HFFc6 (cell line): Measurements from ENCODE around the gene BMP8A. TPM values are rescaled to one million over a fixed set of nuclear protein-coding genes. Genes with fewer than 3 reads are reported as not detected.
"Not testable (repeated sequence)": the region's sequence is repeated elsewhere in the genome, so short reads cannot be mapped to it uniquely, and the experiment has no call there.

Source experiments
- DNase-seq: peaks from one replicate; pipeline ENCODE4 v3.0.0-alpha.2; 2018
- H3K27ac Mint-ChIP-seq: 2 replicates; pipeline ENCODE4 v1.8.0; 2020; ENCODE audit warnings: mild to moderate bottlenecking, mixed read lengths
- H3K27me3 Mint-ChIP-seq: 2 replicates; pipeline ENCODE4 v1.8.0; 2021; ENCODE audit warnings: mild to moderate bottlenecking, moderate library complexity, mixed read lengths; ENCODE audit not compliant: insufficient read depth
- H3K36me3 Mint-ChIP-seq: 2 replicates; pipeline ENCODE4 v1.8.0; 2021; ENCODE audit warnings: low read depth, mixed read lengths
- H3K4me1 Mint-ChIP-seq: 2 replicates; pipeline ENCODE4 v1.8.0; 2020; ENCODE audit warnings: low read depth, mixed read lengths
- H3K4me3 Mint-ChIP-seq: 2 replicates; pipeline ENCODE4 v1.8.0; 2020; ENCODE audit warnings: mild to moderate bottlenecking, moderate library complexity, mixed read lengths
- H3K9me3 Mint-ChIP-seq: 2 replicates; pipeline ENCODE4 v1.8.0; 2020; ENCODE audit warnings: mild to moderate bottlenecking, mixed read lengths
- CTCF ChIP-seq: fragments of 200-600 bp; sonication (generic); IDR thresholded peaks from 2 replicates; pipeline ENCODE4 v1.5.0; 2021; ENCODE audit warnings: antibody characterized with exemption, mild to moderate bottlenecking
- long read RNA-seq: library from polyadenylated mRNA; unstranded; transcript quantifications from one replicate; pipeline ENCODE4 v2.0.0, GENCODE V29; 2019
- total RNA-seq, 6 experiments: library from RNA; stranded (reverse); fragmentation: NEBNext Ultra II Directional; extraction: Animal tissue kit (Norgen Biotek cat#: 25700); gene quantifications; 2 replicates in 1 of 6; 3 replicates in 5 of 6; pipeline ENCODE4 v1.2.3, GENCODE V29; 2021

BMP8A gene
- not detected for total RNA-seq
- long read RNA-seq = 0 reads

GRCh38 chr1:39491146-39491921, at the start of gene BMP8A:
BMP8A (plus strand) TSS chr1:39491636; CDS start chr1:39491992, 356 bp downstream.
- Mint-ChIP-seq H3K4me1 (no peaks in the 10 kb centered on the region; the same call in 1 of the 2 replicates), H3K27me3 (peaks cover 33% of the 10 kb centered on the region), H3K27ac (no peak within 1 kb of the TSS), H3K9me3 (no peaks in the 10 kb centered on the region), H3K4me3 (peak within 1 kb of the TSS; percentile 67; the same call in 1 of the 2 replicates), H3K36me3 (no peaks in the 10 kb centered on the region)
- TF ChIP-seq CTCF = no peak
- no peak for DNase-seq

- peaks cover 51% of the 10 kb centered on the region for H3K36me3 Mint-ChIP-seq
Observed at GRCh38 chr1:39441797-39442196, 49.6 kb upstream of the BMP8A start.

GRCh38 chr1:39445573-39445972, 45.9 kb upstream of the BMP8A start:
- no peaks in the 10 kb centered on the region for H3K9me3 Mint-ChIP-seq
- peaks cover 14% of the 10 kb centered on the region; the same call in 1 of the 2 replicates for H3K27me3 Mint-ChIP-seq
- H3K4me1 Mint-ChIP-seq = no peaks in the 10 kb centered on the region
- no peak for DNase-seq
- H3K4me3 Mint-ChIP-seq = no peak overlapping the region
- TF ChIP-seq CTCF = no peak
- H3K27ac Mint-ChIP-seq = no peak overlapping the region
- H3K36me3 Mint-ChIP-seq = peaks cover 57% of the 10 kb centered on the region

More at GRCh38 chr1:39441797-39442196, 49.6 kb upstream of the BMP8A start:
- H3K4me1 Mint-ChIP-seq = no peaks in the 10 kb centered on the region
- H3K27me3 Mint-ChIP-seq = peaks cover 21% of the 10 kb centered on the region; the same call in 1 of the 2 replicates
- no peak for DNase-seq
- TF ChIP-seq CTCF = no peak
- H3K27ac Mint-ChIP-seq = no peak overlapping the region
- no peak overlapping the region for H3K4me3 Mint-ChIP-seq
- H3K9me3 Mint-ChIP-seq = no peaks in the 10 kb centered on the region

- TF ChIP-seq CTCF = no peak
- H3K9me3 Mint-ChIP-seq = no peaks in the 10 kb centered on the region
- H3K4me3 Mint-ChIP-seq = no peak overlapping the region
- peaks cover 59% of the 10 kb centered on the region for H3K36me3 Mint-ChIP-seq
- DNase-seq = no peak
- peaks cover 14% of the 10 kb centered on the region for H3K4me1 Mint-ChIP-seq
- peaks cover 14% of the 10 kb centered on the region; the same call in 1 of the 2 replicates for H3K27me3 Mint-ChIP-seq
- H3K27ac Mint-ChIP-seq = peak overlapping the region; percentile 3; the same call in 1 of the 2 replicates
Observed at GRCh38 chr1:39446986-39447567, 44.4 kb upstream of the BMP8A start.

GRCh38 chr1:39450041-39450440, 41.4 kb upstream of the BMP8A start:
- not testable (repeated sequence) for H3K27me3 Mint-ChIP-seq, DNase-seq, H3K4me3 Mint-ChIP-seq, H3K9me3 Mint-ChIP-seq, H3K27ac Mint-ChIP-seq
- Mint-ChIP-seq H3K4me1 (peaks cover 14% of the 10 kb centered on the region), H3K36me3 (peaks cover 61% of the 10 kb centered on the region)
